GM23248 (cell line): ENCODE results near the gene OLFML1.

Source experiments
- EZH2 ChIP-seq: fragments of 200-600 bp; sonication (generic); IDR thresholded peaks from 2 replicates; pipeline ENCODE4 v1.6.1; 2018; ENCODE audit warnings: antibody characterized with exemption, mild to moderate bottlenecking; ENCODE audit not compliant: insufficient read depth, poor library complexity, severe bottlenecking
- EZH2phosphoT487 ChIP-seq: fragments of 200-600 bp; sonication (generic); IDR thresholded peaks from 2 replicates; pipeline ENCODE4 v1.6.1; 2018; ENCODE audit warnings: antibody characterized with exemption, moderate library complexity, mild to moderate bottlenecking, low read depth; ENCODE audit not compliant: insufficient read depth

GRCh38 chr11:7480113-7480512, 5.2 kb upstream of the OLFML1 start:
- TF ChIP-seq EZH2 (no peak), EZH2phosphoT487 (no peak)
